BJ (cell line): Measurements from ENCODE around the gene SPEF1. TPM values are rescaled to one million over a fixed set of nuclear protein-coding genes. Genes with fewer than 3 reads are reported as not detected.

Source experiments
- CTCF ChIA-PET: fragments of 350-600 bp; formaldehyde crosslinking; extraction: SDS; loops from one replicate; lab custom pipeline; 2021; ENCODE audit warnings: antibody characterized with exemption, inconsistent platforms; lab: Yijun Ruan, JAX
- POLR2A ChIA-PET: fragments of 300-600 bp; sonication (Branson Sonifier 250); formaldehyde crosslinking; extraction: SDS; loops from one replicate; lab custom pipeline; 2021; ENCODE audit warnings: antibody characterized with exemption; lab: Charles Lee
- DNase-seq: peaks from one replicate; pipeline ENCODE4 v3.0.0-alpha.2; 2011; ENCODE audit warnings: low read depth
- H3K27me3 ChIP-seq: 2 replicates; pipeline ENCODE4 v1.6.0; 2011; ENCODE audit warnings: low read length; ENCODE audit not compliant: control insufficient read depth, insufficient read depth
- H3K36me3 ChIP-seq: 2 replicates; pipeline ENCODE4 v1.5.1; 2011; ENCODE audit warnings: low read length; ENCODE audit not compliant: control insufficient read depth, insufficient read depth
- H3K4me3 ChIP-seq: 2 replicates; pipeline ENCODE4 v1.5.1; 2011; ENCODE audit warnings: low read depth, mild to moderate bottlenecking, control low read depth, low read length
- polyA plus RNA-seq: library from polyadenylated mRNA; depleted of rRNA; stranded (reverse); fragments of >200 nt; gene quantifications from 2 replicates; pipeline ENCODE4 v1.2.3, GENCODE V29; 2011
- TF ChIP-seq, protein P1 (sequence below): IDR thresholded peaks from 2 replicates; pipeline ENCODE4 v1.5.1; 2011; ENCODE audit warnings: low read depth, mild to moderate bottlenecking, control low read depth, inconsistent platforms, low read length, moderate library complexity; ENCODE audit not compliant: insufficient read depth

The SPEF1 gene
- polyA plus RNA-seq, 1 experiment, result 0.17 TPM

DNA sequence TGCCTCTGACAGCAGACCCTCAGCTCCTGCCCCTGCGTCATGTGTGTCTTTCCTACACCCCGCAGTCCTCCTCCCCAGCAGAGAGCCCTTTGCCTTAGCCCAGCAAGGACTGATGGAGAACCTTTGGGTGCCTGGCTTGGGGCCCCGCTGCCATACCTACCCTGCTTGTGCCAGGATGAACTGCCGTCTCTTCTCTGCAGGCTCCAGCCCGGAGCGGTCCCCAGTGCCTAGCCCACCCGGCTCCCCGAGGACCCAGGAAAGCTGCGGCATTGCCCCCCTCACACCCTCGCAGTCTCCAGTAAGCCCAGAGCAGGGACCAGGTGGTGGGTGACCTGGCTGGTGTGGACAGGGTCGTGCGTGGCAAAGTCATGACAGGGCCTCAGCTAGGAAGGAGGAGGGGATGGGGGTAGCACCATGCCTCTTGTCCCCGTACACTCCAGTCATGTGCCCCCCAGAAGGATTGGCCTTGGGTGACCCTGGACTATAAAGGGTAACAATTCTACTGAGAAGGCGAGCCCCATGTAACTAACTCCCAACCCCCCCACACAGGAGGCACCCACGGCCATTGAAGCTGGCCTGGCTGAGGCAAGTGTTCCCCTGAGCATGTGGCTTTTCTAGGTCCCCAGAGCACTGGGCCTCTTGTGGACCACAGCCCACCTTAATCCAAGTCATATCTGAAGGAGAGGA lies 40.5 kb downstream of the SPEF1 start:
- TF ChIP-seq, protein P1, sequence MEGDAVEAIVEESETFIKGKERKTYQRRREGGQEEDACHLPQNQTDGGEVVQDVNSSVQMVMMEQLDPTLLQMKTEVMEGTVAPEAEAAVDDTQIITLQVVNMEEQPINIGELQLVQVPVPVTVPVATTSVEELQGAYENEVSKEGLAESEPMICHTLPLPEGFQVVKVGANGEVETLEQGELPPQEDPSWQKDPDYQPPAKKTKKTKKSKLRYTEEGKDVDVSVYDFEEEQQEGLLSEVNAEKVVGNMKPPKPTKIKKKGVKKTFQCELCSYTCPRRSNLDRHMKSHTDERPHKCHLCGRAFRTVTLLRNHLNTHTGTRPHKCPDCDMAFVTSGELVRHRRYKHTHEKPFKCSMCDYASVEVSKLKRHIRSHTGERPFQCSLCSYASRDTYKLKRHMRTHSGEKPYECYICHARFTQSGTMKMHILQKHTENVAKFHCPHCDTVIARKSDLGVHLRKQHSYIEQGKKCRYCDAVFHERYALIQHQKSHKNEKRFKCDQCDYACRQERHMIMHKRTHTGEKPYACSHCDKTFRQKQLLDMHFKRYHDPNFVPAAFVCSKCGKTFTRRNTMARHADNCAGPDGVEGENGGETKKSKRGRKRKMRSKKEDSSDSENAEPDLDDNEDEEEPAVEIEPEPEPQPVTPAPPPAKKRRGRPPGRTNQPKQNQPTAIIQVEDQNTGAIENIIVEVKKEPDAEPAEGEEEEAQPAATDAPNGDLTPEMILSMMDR, result no peak
- DNase-seq, result no peak
- POLR2A ChIA-PET, result no interaction called here

GRCh38 chr20:3739926-3740451 lies 41.3 kb downstream of the SPEF1 start:
- no peak for DNase-seq
- CTCF ChIA-PET, result interaction anchor here (0.6 to 3.0 kb wide), 7 partner anchors 11 to 457 kb away, joined by 3 to 12 read pairs (median 4); partner anchors contain the start of gene SPEF1
- no peaks in the 10 kb centered on the region for H3K36me3 ChIP-seq
- POLR2A ChIA-PET, result no interaction called here
- H3K4me3 ChIP-seq, result no peak overlapping the region
- TF ChIP-seq, protein P1, result no peak
- H3K27me3 ChIP-seq, result peaks cover 8% of the 10 kb centered on the region

More for the DNA sequence above, 40.5 kb downstream of the SPEF1 start:
- no peak overlapping the region for H3K4me3 ChIP-seq
- H3K36me3 ChIP-seq, result no peaks in the 10 kb centered on the region
- H3K27me3 ChIP-seq, result peaks cover 8% of the 10 kb centered on the region
- CTCF ChIA-PET, result interaction anchor here (0.6 to 3.0 kb wide), 9 partner anchors 12 to 456 kb away, joined by 3 to 12 read pairs (median 4); partner anchors contain the start of gene SPEF1

- ChIA-PET CTCF (interaction anchor here (0.8 to 3.0 kb wide), 4 partner anchors 14 to 369 kb away, joined by 3 to 12 read pairs (median 4); partner anchors contain the start of gene SPEF1), POLR2A (no interaction called here)
- H3K4me3 ChIP-seq, result no peak overlapping the region
- no peak for DNase-seq
- no peaks in the 10 kb centered on the region for H3K36me3 ChIP-seq
- TF ChIP-seq, protein P1, result no peak
- peaks cover 11% of the 10 kb centered on the region for H3K27me3 ChIP-seq
These were observed 42.0 kb downstream of the SPEF1 start for GRCh38 chr20:3739054-3739925.

DNA sequence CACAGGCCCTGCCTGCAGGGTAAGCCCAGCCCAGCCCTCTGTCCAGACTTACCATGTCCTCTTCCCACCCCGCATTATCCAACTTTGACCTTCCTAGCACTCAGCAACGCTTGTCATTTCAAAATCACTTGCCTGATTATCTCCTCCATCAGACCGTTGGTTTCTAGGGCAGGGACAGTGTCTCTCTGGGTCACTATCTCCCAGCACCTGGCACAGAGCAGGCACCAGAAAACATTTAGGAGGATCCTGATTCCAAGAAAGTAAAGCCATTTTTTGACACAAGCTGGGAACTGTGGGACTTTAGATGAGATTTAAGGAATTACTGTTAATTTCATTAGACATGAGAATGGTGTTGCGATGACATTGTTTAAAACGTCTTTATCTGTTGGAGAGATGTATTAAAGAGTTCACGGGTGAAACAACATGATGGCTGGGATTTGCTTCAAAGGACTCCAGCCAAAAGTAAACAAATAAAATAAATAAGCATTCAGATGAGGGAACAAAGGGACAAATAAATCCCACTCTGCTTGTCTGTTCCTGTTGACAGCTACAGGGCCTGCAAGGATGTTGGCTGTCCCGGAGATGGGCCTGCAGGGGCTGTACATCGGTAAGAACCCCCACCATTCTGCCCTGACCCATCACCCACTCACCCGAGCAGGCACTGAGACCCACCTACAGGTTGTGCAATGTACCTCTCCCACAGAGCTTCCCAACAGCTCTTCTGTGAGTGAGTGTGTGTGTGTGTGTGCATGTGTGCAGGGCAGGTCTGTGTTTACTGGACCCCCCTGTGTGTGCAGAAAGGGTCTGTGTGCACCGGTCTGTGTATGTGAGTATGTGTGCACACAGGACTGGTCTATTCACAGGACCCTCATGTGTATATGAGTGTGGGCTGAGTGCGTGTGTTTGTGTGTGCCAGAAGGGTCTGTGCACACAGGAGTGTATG lies 42.9 kb downstream of the SPEF1 start:
- peaks cover 14% of the 10 kb centered on the region for H3K27me3 ChIP-seq
- TF ChIP-seq, protein P1, result no peak
- no peak overlapping the region for H3K4me3 ChIP-seq
- CTCF ChIA-PET, result interaction anchor here (0.9 to 1.4 kb wide), 3 partner anchors 9 to 28 kb away, joined by 3 to 4 read pairs (median 3); no protein-coding TSS in a partner anchor
- no peaks in the 10 kb centered on the region for H3K36me3 ChIP-seq
- no peak for DNase-seq
- POLR2A ChIA-PET, result no interaction called here
